Epidermal melanocyte (primary cell): ENCODE data around the gene TPD52L1.
"Not testable (repeated sequence)": the region's sequence is repeated elsewhere in the genome, so short reads cannot be mapped to it uniquely, and the experiment has no call there.

Experiments used
- DNase-seq: peaks from one replicate; pipeline ENCODE4 v3.0.0; 2011; ENCODE audit warnings: low spot score; ENCODE audit not compliant: insufficient read length

TPD52L1 gene

DNA sequence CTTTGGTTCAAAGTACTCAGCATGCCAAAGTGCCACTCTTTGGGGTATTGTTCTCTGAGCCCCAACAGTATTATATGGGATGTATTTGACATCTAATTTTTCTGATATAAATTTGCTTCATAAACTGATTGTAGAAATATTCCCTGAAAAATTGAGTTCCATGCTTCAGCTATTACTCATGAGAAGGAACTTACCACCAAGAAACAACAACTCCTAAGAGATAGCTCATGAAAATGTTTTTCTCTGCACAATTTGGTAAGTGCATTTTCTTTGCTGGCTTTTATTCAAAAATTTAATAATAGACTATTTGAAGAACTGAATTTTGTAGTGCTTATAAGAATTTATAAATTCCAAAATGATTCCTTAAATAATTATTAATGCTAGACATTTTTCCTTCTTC lies 12.8 kb upstream of the TPD52L1 start:
- DNase-seq = no peak

DNA sequence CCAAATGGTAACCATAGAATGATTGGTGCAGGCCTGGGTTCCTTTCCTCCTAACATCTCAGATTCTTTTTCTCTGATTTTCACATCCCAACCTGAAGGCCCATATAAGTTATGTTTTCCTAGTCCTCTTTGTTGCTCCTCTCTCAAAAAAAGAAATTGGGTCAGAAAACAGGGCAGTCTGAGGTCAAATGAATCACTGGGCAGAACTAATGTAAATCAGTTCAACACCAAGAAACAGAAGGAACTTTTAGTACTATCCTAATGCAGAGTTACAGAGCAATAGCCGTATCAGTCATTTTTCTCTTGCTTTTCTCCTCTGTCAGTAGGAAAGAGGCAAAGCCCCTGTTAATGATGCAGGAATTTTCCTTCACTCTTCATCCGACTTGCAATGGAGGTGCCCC lies 11.0 kb upstream of the TPD52L1 start:
- DNase-seq = no peak

DNA sequence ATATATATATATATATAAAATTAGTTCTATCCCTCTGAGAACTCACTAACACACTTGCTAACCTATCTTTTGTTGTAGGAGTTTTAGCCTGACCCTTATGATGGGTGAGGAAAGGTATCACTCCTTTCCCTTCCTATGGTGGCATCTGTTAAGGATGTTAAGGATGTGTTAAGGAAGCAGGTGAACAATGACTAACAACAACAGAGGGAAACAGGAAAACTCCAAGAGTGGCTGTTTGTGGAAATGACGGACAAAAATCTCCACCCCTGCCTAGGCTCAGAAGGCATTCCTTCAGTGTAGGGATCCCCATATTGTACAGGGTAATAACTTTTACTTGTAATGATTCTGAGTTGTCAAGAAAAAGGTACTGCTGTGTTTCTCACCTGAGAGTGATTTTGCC lies 8.8 kb upstream of the TPD52L1 start:
- DNase-seq = no peak

DNA sequence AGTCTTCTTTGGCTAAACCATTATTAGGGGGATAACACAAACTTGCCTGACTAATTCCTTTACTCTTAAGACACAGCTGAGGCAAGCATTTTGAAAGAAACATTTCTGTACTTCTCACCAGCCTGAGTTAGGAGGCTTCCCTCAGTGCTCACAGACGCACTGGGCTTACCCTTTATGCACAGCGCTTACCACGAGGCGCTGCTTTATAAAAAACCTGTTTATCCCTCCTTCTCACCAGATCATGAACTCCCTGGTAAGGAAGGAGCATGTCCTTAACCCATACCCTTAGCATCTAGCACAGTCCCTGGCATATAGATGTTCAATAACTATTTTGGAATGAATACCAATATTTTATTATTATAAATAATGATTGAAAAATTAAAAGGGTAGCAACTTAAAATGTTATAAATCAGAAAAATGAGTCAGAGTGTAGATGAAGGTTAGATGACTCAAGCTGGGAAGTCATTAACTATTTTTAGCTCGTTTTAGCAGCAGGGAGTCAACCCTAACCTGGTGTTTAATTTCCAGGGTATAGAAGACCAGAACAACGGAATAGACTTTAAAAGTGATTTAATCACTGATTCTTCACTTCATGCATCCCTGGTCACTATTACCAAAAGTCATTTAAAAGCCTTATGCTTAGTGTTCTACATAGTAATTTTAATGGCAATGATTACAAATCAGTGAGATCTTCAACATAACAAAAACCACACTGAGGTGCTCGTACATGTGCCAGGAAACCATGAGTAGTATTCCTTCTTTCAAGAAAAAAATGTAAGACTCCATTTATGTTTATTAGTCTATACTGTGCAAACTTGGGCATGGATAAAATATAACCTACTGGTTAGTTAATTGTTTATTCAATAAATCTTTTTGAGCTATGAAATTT lies 4.1 kb upstream of the TPD52L1 start:
- DNase-seq = no peak

DNA sequence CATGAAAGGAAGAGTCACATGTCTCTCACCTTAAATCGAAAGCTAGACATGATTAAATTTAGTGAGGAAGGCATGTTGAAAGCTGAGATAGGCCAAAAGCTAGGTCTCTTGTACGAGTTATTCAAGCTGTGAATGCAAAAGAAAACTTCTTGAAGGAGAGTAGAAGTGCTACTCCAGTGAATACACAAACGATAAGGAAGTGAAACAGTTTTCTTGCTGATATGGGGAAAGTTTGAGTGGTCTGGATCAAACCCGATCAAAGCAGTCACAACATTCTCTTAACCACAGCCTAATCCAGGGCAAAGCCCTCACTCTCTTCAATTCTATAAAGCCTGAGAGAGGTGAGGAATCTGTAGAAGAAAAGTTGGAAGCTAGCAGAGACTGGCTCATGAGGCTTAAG lies 1.9 kb upstream of the TPD52L1 start:
- no peak for DNase-seq

DNA sequence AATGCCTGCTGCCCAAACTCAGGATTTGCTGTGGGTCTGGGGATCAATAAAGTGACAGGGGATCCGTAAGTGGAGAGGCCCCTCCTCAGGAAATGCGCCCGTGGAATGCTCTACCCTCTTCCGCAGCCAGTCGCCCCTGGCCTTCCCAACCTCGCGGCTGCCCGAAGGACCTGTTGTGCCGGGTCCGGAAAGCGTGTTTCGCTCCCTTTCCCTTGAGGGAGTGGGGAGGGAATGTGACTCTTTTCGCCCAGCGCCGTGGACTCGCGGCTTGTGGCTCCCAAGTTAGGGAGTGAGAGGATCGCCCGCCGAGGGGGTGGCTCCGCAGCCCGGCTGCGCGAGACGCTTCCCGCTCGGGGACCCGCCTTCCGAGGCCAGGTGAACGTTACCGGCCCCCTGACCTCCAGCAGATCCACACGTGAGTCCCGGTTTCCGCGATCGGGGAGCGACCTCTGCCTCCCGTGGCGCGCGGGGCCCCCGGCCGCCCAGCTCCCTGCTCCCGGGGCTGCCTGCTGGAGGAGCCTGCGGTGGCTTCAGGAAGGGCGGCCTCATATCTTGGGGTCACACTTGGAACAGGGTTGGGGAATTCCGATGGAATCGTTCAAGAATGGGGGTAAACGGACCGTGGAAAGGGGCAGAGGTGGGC lies 666 bp downstream of the TPD52L1 start:
- no peak for DNase-seq

DNA sequence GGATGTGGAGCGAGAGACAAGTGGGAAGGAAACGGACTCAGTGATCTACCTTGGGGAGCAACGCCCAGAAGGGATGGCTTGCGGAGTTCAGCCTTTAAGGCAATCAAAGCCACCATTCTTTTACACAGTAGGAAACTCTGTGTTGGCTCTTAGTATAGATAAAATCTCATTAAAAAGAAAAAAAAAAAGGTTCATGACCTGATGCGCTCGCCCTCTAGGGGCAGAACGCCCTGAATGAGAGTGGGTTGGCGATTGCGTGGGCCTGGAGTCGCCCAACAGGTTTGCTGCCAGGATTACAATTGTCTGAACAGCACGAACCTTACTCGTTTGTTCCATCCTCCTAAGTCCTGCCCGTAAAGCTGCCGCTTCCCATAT lies 1.2 kb downstream of the TPD52L1 start:
- no peak for DNase-seq

DNA sequence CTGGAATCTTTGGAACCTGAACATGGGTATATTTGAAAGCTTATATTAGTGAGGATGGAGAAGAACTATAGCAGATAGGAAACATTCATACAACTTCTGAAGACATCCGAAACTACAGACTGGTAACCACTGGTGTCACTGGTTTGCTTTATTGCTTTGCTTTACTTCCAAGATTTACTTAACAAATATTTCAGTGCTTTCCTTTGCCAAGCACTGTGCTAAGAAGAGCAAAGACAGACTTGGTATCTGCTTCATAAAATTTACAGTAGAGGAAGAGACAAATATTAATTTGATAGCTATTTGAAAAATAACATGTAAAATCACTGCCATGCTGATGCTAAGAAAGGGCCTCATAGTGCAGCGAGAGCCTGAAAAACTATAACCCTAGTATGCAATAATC lies 1.8 kb downstream of the TPD52L1 start:
- no peak for DNase-seq

DNA sequence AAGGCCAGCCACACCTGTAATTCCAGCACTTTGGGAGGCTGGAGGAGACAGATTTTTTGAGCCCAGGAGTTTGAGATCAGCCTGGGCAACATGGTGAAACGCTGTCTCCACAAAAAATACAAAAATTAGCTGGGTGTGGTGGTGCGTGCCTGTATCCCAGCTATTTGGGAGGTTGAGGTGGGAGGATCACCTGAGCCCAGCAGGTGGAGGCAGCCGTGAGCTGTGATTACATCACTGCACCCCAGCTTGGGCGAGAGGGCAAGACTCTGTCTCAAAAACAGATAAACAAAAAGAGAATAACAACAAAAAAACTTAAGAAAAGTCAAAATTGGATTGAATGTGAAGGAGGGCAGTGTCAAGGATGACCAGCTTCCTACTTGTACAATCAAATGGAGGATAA lies 2.9 kb downstream of the TPD52L1 start:
- DNase-seq = no peak

DNA sequence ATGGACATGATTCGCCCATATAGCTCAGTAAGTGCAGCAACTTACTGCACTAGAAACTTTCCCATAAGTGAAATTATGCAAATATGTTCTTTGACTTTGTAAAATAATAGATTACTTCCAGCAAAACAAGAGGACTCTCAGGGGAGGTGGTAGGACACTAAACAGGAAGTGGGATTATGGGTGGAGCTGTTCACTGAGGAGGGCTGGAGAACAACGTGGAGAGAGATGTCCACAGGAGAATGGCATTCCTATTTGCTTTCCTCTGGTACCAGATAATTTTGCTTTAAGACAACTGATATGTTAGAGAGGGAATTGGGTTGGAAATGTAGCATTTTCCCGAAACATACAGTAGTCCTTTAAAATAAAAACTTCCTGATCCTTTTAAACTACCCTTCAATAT lies 3.7 kb downstream of the TPD52L1 start:
- no peak for DNase-seq

DNA sequence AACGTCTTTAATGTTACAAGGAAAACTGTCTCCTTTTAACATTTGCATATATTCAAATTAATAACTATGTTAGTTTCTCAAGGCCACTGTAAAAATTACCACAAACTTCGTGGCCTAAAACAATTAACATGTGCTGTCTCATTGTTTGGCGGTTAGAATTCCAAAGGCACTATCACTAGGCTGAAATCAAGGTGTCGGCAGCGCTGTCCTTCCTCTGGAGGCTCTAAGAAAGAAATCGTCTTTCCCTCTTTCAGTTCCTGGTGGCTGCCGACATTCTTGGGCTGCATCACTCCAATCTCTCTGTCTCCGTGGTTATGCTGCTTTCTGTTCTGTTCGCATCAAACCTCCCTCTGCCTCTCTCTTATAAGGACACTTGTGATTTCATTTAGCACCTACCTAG lies 4.2 kb downstream of the TPD52L1 start:
- DNase-seq = no peak

DNA sequence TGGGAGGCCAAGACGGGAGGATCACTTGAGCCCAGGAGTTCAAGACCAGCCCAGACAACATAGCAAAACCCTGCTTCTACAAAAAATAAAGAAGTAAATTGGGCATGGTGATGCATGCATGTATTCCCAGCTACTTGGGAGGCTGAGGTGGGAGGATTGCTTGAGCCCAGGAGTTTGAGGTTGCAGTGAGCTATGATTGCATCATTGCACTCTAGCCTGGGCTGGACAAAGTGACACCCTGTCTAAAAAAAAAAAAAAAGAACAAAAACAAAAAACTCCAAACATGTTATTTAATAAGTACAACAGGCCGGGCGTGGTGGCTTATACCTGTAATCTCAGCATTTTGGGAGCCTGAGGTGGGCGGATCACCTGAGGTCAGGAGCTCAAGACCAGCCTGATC lies 9.8 kb downstream of the TPD52L1 start:
- not testable (repeated sequence) for DNase-seq

DNA sequence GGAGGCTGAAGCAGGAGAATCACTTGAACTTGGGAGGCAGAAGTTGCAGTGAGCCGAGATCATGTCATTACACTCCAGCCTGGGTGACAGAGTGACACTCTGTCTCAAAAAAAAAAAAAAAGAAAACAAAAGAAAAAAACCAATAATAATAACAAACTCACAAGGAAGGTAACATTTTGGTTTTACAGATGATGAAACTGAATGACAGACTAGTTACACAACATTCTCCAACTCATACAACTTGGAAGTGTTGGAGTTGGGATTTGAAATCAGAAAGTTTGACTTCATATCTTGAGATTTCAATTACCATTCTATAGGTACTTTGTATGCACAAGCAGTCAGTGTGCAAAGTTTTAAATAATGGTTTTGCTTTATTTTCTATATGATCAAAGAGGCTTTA lies 10.2 kb downstream of the TPD52L1 start:
- DNase-seq = no peak

DNA sequence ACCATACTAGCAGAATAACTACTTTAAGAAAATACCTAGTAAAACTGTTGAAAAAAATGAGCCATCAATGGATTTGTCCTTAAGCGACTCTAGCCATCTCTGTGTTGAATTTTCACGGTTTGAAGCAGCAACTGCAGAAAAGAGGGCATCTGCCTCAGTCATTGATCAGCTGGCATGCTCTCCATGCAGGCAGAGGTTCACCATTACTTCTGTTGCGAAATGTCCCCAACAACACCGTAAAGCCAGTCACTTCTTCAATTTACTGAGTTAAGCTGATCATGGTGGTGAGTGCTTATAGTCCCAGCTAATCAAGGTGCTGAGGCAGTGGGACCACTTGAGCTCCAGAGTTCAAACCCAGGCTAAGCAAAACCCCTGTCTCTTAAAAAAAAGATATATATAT lies 11.1 kb downstream of the TPD52L1 start:
- no peak for DNase-seq

DNA sequence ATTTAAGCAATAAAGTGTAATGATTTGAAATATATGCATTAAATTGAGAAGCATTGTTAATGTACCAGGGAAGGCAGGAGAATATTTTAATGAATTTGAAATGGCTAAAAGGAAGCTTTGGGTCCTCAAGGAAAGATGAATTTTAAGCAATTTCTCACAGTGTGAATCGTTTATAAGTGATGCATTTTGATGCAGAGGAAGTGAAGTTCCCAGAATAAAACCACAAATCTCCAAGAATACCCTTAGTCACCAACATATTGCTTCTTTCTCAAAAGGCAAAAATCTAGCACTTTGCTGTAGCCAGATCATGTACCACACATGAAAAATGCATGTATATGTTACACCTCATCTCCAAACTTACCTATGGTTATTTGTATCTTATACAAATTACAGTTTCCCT lies 11.7 kb downstream of the TPD52L1 start:
- no peak for DNase-seq

DNA sequence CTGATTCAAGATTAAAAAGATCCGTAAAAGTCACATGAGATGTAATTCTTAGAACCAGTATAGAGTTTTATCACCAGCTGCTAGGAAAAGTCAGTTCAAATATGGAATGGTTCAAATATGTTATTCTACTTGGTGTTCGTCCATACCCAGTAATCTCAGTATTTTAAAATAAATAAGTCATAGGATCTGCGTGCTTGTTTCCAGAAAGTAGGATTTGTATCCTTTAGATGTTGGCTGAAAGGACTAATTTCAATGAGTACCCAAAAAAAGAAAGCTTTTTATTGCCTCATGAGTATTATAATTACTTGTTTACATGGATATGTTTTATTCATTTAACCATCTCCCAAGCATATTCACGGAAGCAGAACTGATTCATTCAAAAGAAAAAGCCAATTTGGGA lies 12.2 kb downstream of the TPD52L1 start:
- DNase-seq = no peak

DNA sequence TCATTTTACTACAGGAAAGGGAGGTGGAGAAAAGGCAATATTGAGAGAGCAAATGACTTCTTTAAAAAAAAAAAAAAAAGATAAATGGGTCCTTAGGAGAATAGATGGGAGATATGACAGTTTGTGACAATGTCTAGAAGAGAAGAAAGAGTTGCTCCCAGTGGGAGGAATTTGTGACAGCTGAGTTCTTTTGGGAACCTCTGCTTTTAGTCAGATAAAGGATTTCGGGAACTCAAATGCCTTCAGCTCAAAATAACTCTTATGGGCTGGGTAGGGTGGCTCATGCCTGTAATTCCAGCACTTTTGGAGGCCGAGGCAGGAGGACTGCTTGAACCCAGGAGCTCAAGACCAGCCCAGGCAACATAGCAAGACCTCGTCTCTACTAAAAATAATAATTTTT lies 13.1 kb downstream of the TPD52L1 start:
- DNase-seq = no peak

DNA sequence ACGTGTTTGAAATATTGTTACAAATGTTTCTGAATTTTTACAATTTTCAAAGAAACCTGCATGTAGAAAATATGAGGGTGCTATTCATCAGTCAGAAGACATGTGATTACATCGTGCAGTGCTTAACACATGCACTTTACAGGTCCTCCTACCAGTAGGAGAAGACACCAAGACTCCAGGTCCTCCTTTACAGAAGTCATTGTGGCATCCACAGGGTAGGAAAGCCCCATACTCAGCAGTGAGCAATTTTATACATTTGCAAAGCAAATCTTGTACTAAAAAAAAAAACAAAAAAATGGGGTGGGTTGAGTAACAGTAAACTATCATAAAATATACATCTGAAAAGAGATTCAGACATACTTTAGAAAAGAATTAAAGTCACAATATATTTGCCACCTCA lies 14.0 kb downstream of the TPD52L1 start:
- no peak for DNase-seq

DNA sequence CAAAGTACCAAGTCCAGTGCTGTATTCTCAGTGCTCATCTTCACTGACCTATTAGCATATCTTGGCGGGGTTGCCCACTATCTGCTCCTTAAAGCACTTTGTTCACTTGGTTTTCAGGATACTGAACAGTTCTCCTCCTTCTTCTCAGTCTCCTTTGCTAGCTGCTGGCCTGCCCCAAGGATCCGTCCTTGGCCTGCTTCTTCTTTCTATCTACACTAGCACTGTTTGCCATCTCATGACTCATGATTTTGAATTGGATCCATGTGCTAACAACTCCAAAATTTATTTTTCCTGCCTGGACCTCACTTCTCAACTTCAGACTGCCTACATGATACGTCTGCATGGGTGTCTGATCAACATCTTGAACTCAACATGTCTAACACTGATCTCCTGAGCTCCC lies 15.5 kb downstream of the TPD52L1 start:
- DNase-seq = no peak

DNA sequence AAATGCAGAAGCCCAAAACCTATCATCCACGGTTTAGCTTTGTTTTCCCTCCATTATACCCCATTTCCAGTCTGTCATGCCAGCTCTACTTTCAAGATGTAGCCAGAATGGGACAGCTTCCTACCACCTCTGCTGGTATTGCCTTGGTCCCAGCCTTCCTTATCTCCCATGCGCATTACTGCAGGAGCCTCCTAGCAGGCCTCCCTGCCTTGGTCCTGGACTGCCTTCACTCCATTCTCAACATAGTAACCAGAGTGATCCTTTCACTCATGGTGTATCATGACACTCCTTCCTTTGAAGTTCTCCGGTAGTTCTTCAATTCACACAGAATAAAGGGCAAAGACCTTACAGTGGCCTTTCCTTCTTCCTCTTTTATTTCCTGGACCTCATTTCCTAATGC lies 15.9 kb downstream of the TPD52L1 start:
- DNase-seq = no peak

DNA sequence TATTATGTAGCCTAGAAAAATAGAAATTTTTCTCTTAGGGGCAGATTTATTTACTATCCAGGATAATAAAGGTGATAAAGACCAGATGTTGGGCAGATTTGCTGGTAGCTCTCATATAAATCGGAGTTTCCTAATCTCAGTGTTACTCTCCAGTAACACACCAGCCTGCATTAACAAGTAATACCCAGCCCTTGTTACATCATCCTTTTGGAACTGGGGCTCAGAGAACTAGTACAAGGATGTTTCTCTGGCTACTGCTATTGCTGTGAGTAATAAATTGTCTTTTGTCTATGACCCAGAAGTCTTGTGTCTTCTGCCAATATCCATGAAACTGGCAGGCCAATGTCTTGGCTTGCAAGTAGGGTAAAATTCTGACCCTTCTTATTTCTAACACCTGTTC lies 16.8 kb downstream of the TPD52L1 start:
- DNase-seq = no peak

DNA sequence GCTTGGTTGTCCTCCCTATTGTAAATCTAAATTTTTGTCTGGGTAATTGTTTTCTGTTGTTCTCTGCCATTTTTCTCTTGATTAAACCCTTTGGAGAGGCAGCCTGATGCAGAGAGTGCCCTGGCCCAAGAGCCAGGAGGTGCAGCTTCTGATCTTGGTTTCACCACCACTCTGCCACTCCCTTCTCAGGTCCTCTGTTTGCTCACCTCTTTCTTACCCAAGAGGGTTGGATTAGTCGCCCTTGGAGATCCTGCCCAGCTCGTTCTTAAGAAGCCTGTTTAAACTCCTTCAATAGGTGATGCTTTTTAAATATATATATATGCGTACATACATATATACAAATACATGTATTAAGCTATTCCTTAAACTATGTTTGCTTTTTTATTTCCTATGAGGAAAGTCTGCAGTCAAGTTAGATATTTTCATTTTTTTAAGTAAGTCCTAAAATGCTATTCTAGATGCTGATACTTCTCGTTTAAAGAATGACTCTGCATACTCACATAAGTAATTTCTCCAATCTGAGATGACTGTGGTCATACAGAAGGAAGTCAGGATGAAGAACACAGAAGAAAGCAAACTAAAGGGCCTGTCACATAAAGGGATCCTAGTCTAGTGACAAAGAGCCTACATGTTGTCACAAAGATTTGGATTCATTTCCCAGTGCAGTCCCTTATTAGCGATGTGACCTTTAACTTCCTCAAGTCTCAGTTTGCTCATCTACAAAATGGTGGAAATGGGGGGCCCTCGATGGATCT lies 19.9 kb downstream of the TPD52L1 start:
- no peak for DNase-seq
